OCI-LY1 (cell line): Measurements from ENCODE around the gene FANCD2OS.
A peak's percentile ranks its signal among the peaks of the same experiment; 100 is the strongest.

ENCODE experiments used
- H2AFZ ChIP-seq: fragments of 200-600 bp; sonication (generic), shearing (Covaris generic); 2 replicates; pipeline ENCODE4 v1.6.0; 2014; ENCODE audit warnings: antibody characterized with exemption, mild to moderate bottlenecking, low read length
- H3F3A ChIP-seq: fragments of 200-600 bp; sonication (generic), shearing (Covaris generic); 2 replicates; pipeline ENCODE4 v1.6.0; 2014; ENCODE audit warnings: mild to moderate bottlenecking, antibody characterized with exemption, low read length, moderate library complexity; ENCODE audit not compliant: insufficient read depth
- H3K27ac ChIP-seq: fragments of 200-600 bp; sonication (generic); 2 replicates; pipeline ENCODE4 v1.5.1; 2014; ENCODE audit warnings: low read length, mixed run types, mild to moderate bottlenecking, low read depth; ENCODE audit not compliant: poor library complexity, severe bottlenecking
- H3K27me3 ChIP-seq: fragments of 200-600 bp; sonication (generic); 2 replicates; pipeline ENCODE4 v1.6.0; 2014; ENCODE audit warnings: antibody characterized with exemption, mild to moderate bottlenecking, low read length, moderate library complexity; ENCODE audit not compliant: insufficient read depth
- H3K36me3 ChIP-seq: fragments of 200-600 bp; sonication (generic); 2 replicates; pipeline ENCODE4 v1.6.1; 2014; ENCODE audit warnings: mild to moderate bottlenecking, antibody characterized with exemption, low read length, moderate library complexity, mixed read lengths; ENCODE audit not compliant: insufficient read depth
- H3K4me1 ChIP-seq: fragments of 200-600 bp; sonication (generic); 2 replicates; pipeline ENCODE4 v1.5.1; 2014; ENCODE audit warnings: mild to moderate bottlenecking, low read length, moderate library complexity; ENCODE audit not compliant: insufficient read depth, severe bottlenecking
- H3K4me2 ChIP-seq: fragments of 200-600 bp; sonication (generic), shearing (Covaris generic); 2 replicates; pipeline ENCODE4 v1.6.1; 2014; ENCODE audit warnings: low read length
- H3K4me3 ChIP-seq: fragments of 200-600 bp; sonication (generic); 2 replicates; pipeline ENCODE4 v1.5.1; 2014; ENCODE audit warnings: low read length, low read depth, mild to moderate bottlenecking, mixed read lengths; ENCODE audit not compliant: poor library complexity, severe bottlenecking
- H3K79me2 ChIP-seq: fragments of 200-600 bp; shearing (Covaris generic); 2 replicates; pipeline ENCODE4 v1.6.1; 2016; ENCODE audit warnings: mixed run types, low read length, mixed read lengths; ENCODE audit not compliant: insufficient read depth
- H3K9ac ChIP-seq: fragments of 200-600 bp; sonication (generic), shearing (Covaris generic); 2 replicates; pipeline ENCODE4 v1.6.1; 2014; ENCODE audit warnings: mild to moderate bottlenecking, low read length, mixed read lengths
- H3K9me2 ChIP-seq: fragments of 200-600 bp; sonication (generic), shearing (Covaris generic); 2 replicates; pipeline ENCODE4 v1.6.1; 2014; ENCODE audit warnings: low read depth, mild to moderate bottlenecking, low read length, mixed read lengths
- H3K9me3 ChIP-seq: fragments of 200-600 bp; shearing (Covaris generic); 2 replicates; pipeline ENCODE4 v1.6.1; 2014; ENCODE audit warnings: low read length, mixed read lengths
- H4K20me1 ChIP-seq: fragments of 200-600 bp; sonication (generic), shearing (Covaris generic); 2 replicates; pipeline ENCODE4 v1.6.0; 2016; ENCODE audit warnings: mild to moderate bottlenecking, low read length; ENCODE audit not compliant: insufficient read depth
- EZH2 ChIP-seq: fragments of 200-600 bp; sonication (generic), shearing (Covaris generic); IDR thresholded peaks from 2 replicates; pipeline ENCODE4 v1.8.0; 2017; ENCODE audit warnings: borderline replicate concordance, mixed run types, mild to moderate bottlenecking, antibody characterized with exemption, low read length, moderate library complexity, mixed read lengths
- TF ChIP-seq, protein P1 (sequence below): fragments of 200-600 bp; sonication (generic), shearing (Covaris generic); IDR thresholded peaks from 2 replicates; pipeline ENCODE4 v1.5.1; 2017; ENCODE audit warnings: mild to moderate bottlenecking, antibody characterized with exemption, low read length, moderate library complexity, mixed read lengths

Gene FANCD2OS

DNA sequence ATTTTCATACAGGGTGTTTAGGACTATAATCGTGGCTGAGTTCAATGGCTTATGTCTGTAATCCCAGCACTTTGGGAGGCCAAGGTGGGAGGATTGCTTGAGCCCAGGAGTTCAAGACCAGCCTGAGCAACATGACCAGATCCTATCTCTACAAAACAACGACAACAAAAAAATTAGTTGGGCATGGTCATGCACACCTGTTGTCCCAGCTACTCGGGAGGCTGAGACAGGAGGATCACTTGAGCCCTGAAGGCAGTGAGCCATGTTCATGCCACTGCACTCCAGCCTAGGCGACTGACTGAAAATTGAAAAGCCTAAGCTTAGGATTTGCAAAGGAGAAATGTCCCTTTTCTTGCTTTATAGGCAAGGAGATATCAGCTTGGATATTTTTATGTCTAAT, 8.9 kb upstream of the FANCD2OS start:
- Histone ChIP-seq H3K4me1 (peaks cover 24% of the 10 kb centered on the region), H3K4me2 (peak overlapping the region; percentile 81), H3K27ac (no peak overlapping the region), H3K79me2 (peaks cover 56% of the 10 kb centered on the region), H2AFZ (no peak overlapping the region), H3K4me3 (peak overlapping the region; percentile 91), H3K36me3 (peaks cover 44% of the 10 kb centered on the region), H3K9me2 (no peaks in the 10 kb centered on the region), H3K9me3 (no peaks in the 10 kb centered on the region), H3K9ac (peak overlapping the region; percentile 91; the same call in 1 of the 2 replicates), H3K27me3 (no peaks in the 10 kb centered on the region), H4K20me1 (no peaks in the 10 kb centered on the region), H3F3A (no peaks in the 10 kb centered on the region)
- TF ChIP-seq, protein P1, sequence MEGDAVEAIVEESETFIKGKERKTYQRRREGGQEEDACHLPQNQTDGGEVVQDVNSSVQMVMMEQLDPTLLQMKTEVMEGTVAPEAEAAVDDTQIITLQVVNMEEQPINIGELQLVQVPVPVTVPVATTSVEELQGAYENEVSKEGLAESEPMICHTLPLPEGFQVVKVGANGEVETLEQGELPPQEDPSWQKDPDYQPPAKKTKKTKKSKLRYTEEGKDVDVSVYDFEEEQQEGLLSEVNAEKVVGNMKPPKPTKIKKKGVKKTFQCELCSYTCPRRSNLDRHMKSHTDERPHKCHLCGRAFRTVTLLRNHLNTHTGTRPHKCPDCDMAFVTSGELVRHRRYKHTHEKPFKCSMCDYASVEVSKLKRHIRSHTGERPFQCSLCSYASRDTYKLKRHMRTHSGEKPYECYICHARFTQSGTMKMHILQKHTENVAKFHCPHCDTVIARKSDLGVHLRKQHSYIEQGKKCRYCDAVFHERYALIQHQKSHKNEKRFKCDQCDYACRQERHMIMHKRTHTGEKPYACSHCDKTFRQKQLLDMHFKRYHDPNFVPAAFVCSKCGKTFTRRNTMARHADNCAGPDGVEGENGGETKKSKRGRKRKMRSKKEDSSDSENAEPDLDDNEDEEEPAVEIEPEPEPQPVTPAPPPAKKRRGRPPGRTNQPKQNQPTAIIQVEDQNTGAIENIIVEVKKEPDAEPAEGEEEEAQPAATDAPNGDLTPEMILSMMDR: no peak
- TF ChIP-seq EZH2: no peak

DNA sequence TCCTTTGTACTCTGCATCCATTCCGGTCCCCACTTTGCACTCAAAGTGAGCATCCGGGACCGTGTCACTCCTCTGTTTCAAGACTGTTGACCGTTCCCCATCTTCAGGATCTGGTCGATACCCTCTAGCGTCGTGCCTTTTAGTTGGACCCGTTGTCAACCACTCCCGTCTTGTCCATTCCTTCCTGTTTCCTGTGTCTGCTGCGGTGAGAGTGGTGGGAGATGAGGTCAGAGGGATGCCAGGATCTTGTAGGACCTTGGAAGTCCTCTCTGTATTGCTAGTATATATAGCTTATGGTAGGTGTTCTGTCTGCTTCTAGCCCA, 8.0 kb upstream of the FANCD2OS start:
- H3K36me3 ChIP-seq: peaks cover 39% of the 10 kb centered on the region
- no peaks in the 10 kb centered on the region for H4K20me1 ChIP-seq
- peaks cover 24% of the 10 kb centered on the region for H3K4me1 ChIP-seq
- peak overlapping the region; percentile 91 for H3K4me3 ChIP-seq
- peaks cover 50% of the 10 kb centered on the region for H3K79me2 ChIP-seq
- H3K9me2 ChIP-seq: no peaks in the 10 kb centered on the region
- no peaks in the 10 kb centered on the region for H3K9me3 ChIP-seq
- H3K27ac ChIP-seq: peak overlapping the region; percentile 42
- H3K4me2 ChIP-seq: peak overlapping the region; percentile 81
- H3F3A ChIP-seq: no peaks in the 10 kb centered on the region
- peak overlapping the region; percentile 91 for H3K9ac ChIP-seq
- no peaks in the 10 kb centered on the region for H3K27me3 ChIP-seq
- no peak overlapping the region for H2AFZ ChIP-seq
- TF ChIP-seq, protein P1: no peak
- no peak for TF ChIP-seq EZH2

DNA sequence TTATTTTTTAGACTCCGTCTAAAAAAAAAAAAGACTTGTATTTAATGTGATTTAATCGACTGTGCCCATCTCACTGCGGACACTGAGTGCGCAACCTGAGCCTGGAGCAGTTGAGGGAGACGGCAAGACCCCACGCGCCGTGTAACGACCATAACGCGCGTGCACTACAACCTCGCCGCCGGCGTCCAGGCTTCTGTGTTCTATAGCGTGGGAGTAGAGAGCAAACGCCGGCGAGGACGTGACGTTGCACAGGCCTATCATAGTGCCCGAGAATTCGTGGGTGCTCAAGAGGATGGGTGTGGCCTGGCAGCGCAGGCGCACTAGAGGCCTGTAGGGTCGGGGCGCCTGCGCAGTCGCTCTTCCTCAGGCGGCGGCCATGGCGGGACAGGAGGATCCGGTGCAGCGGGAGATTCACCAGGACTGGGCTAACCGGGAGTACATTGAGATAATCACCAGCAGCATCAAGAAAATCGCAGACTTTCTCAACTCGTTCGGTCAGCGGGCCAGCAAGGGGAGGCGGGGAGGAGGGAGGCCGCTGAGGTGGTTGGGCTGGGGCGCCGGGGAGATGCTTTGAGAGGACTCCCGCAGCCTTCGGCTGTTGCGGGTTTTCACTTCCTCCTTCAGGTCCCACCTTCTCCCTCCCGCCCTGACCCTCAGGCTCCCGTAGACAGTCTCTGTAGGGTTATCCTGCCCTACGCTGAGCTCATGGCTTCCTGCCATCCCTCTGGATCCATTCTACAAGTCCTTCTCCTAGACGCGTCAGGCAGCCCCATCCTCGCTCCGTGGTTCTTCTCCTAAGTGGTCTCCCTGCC, 7.5 kb upstream of the FANCD2OS start, which contains the start of gene BRK1:
Gene BRK1 (plus strand): TSS at position 350 of the 812 bp plus-strand sequence. CDS start 27 bp downstream, at position 377.
- peak within 1 kb of the TSS; percentile 91 for H3K9ac ChIP-seq
- no peaks in the 10 kb centered on the region for H3K27me3 ChIP-seq
- no peaks in the 10 kb centered on the region for H3F3A ChIP-seq
- H3K9me2 ChIP-seq: no peaks in the 10 kb centered on the region
- no peaks in the 10 kb centered on the region for H3K9me3 ChIP-seq
- TF ChIP-seq, protein P1: no peak
- no peak for TF ChIP-seq EZH2
- H3K4me1 ChIP-seq: peaks cover 24% of the 10 kb centered on the region
- H2AFZ ChIP-seq: no peak within 1 kb of the TSS
- H3K27ac ChIP-seq: peak within 1 kb of the TSS; percentile 42
- H4K20me1 ChIP-seq: no peaks in the 10 kb centered on the region
- H3K4me2 ChIP-seq: peak within 1 kb of the TSS; percentile 81
- H3K36me3 ChIP-seq: peaks cover 33% of the 10 kb centered on the region; the same call in 1 of the 2 replicates
- peaks cover 45% of the 10 kb centered on the region for H3K79me2 ChIP-seq
- H3K4me3 ChIP-seq: peak within 1 kb of the TSS; percentile 91
